22Rv1 (cell line): ENCODE data around the gene EPPIN.
A peak's percentile ranks its signal among the peaks of the same experiment; 100 is the strongest.
"Not testable (repeated sequence)": the region's sequence is repeated elsewhere in the genome, so short reads cannot be mapped to it uniquely, and the experiment has no call there.

Source experiments
- H3K27ac ChIP-seq: fragments of 450-650 bp; 2 replicates; pipeline ENCODE4 v1.5.1; 2017
- CTCF ChIP-seq: fragments of 450-650 bp; IDR thresholded peaks from 2 replicates; pipeline ENCODE4 v1.5.1; 2017; ENCODE audit warnings: mild to moderate bottlenecking
- ZFX ChIP-seq: fragments of 450-650 bp; IDR thresholded peaks from 2 replicates; pipeline ENCODE4 v1.6.1; 2017; ENCODE audit warnings: antibody characterized with exemption, borderline replicate concordance

EPPIN gene

GRCh38 chr20:45547206-45547770 lies at the start of gene EPPIN:
Gene EPPIN, minus strand, starts transcription at chr20:45547401. Its CDS starts 44 bp downstream, at chr20:45547357.
- TF ChIP-seq CTCF (no peak), ZFX (no peak)

GRCh38 chr20:45595235-45595634 lies 48.0 kb upstream of the EPPIN start:
- TF ChIP-seq CTCF (no peak), ZFX (no peak)
- no peak overlapping the region for H3K27ac ChIP-seq

More at GRCh38 chr20:45547206-45547770, at the start of gene EPPIN:
- no peak within 1 kb of the TSS for H3K27ac ChIP-seq

GRCh38 chr20:45593498-45593897 lies 46.3 kb upstream of the EPPIN start:
- TF ChIP-seq CTCF, result no peak
- no peak for TF ChIP-seq ZFX
- H3K27ac ChIP-seq, result no peak overlapping the region

GRCh38 chr20:45592574-45593189 lies 45.5 kb upstream of the EPPIN start:
- no peak overlapping the region for H3K27ac ChIP-seq
- TF ChIP-seq ZFX (no peak), CTCF (peak; percentile 88)

- TF ChIP-seq ZFX (no peak), CTCF (no peak)
- H3K27ac ChIP-seq, result no peak overlapping the region
These were observed 42.5 kb upstream of the EPPIN start for GRCh38 chr20:45589725-45590124.

GRCh38 chr20:45588800-45589199 lies 41.6 kb upstream of the EPPIN start:
- H3K27ac ChIP-seq, result no peak overlapping the region
- TF ChIP-seq ZFX, result no peak
- TF ChIP-seq CTCF, result no peak

GRCh38 chr20:45585986-45586385 lies 38.8 kb upstream of the EPPIN start:
- H3K27ac ChIP-seq, result not testable (repeated sequence)

GRCh38 chr20:45584294-45584693 lies 37.1 kb upstream of the EPPIN start:
- H3K27ac ChIP-seq, result not testable (repeated sequence)
